CD14-positive monocyte (primary cell): ENCODE measurements around the gene RBM38. TPM values are rescaled to one million over a fixed set of nuclear protein-coding genes. Genes with fewer than 3 reads are reported as not detected.

Experiments
- DNase-seq, 3 donors: peaks; one replicate each; pipeline ENCODE4 v3.0.0-alpha.2; 2011 to 2022
- H2AFZ ChIP-seq: 2 replicates; pipeline ENCODE4 v1.6.0; 2012; ENCODE audit warnings: mild to moderate bottlenecking, low read depth, low read length, inconsistent platforms; ENCODE audit not compliant: insufficient read depth, poor library complexity, severe bottlenecking
- H3K27ac ChIP-seq, 2 donors: 1 replicate in 1 of 2; 2 replicates in 1 of 2; pipeline ENCODE4 v1.5.1; 2012 to 2013; ENCODE audit warnings: low read length in 2 of 2, control low read depth in 1 of 2, inconsistent platforms in 1 of 2, low read depth in 1 of 2, mild to moderate bottlenecking in 1 of 2
- H3K27me3 ChIP-seq, 2 donors: one replicate each; pipeline versions ENCODE4 v1.6.0 to v1.6.1; 2011 to 2013; ENCODE audit warnings: low read length in 2 of 2; ENCODE audit not compliant: control insufficient read depth in 2 of 2, insufficient read depth in 2 of 2
- H3K36me3 ChIP-seq, 2 donors: replicated peaks in 1 of 2; 1 replicate in 1 of 2; 2 replicates in 1 of 2; pipeline versions ENCODE4 v1.5.1 to v1.6.1; 2012 to 2013; ENCODE audit warnings: low read length in 2 of 2, control low read depth in 1 of 2, inconsistent platforms in 1 of 2, mild to moderate bottlenecking in 1 of 2; ENCODE audit not compliant: insufficient read depth in 2 of 2, control insufficient read depth in 1 of 2
- H3K4me1 ChIP-seq, 2 donors: 1 replicate in 1 of 2; 2 replicates in 1 of 2; pipeline versions ENCODE4 v1.5.1 to v1.6.1; 2012 to 2013; ENCODE audit warnings: low read length in 2 of 2, control low read depth in 1 of 2, inconsistent platforms in 1 of 2, mild to moderate bottlenecking in 1 of 2, moderate library complexity in 1 of 2; ENCODE audit not compliant: insufficient read depth in 2 of 2, control insufficient read depth in 1 of 2
- H3K4me2 ChIP-seq: replicated peaks from 2 replicates; pipeline ENCODE3; 2012; ENCODE audit warnings: low read length, moderate library complexity, mild to moderate bottlenecking; ENCODE audit not compliant: poor library complexity, severe bottlenecking; ENCODE audit errors: extremely low read depth
- H3K4me3 ChIP-seq, 3 experiments: fragments of 200-600 bp in 1 of 3; sonication (generic) in 1 of 3; replicated peaks in 1 of 3; 1 replicate in 2 of 3; 2 replicates in 1 of 3; pipeline ENCODE4 v1.5.1; 2011 to 2013; ENCODE audit warnings: low read length in 3 of 3, mild to moderate bottlenecking in 3 of 3, control low read depth in 2 of 3, low read depth in 2 of 3, inconsistent platforms in 1 of 3, moderate library complexity in 1 of 3
- H3K79me2 ChIP-seq: 2 replicates; pipeline ENCODE4 v1.6.0; 2012; ENCODE audit warnings: mild to moderate bottlenecking, control low read depth, inconsistent platforms, low read length, moderate library complexity; ENCODE audit not compliant: insufficient read depth
- H3K9ac ChIP-seq: 2 replicates; pipeline ENCODE4 v1.6.0; 2017; ENCODE audit warnings: low read length, mild to moderate bottlenecking; ENCODE audit not compliant: insufficient read depth, poor library complexity, severe bottlenecking
- H3K9me3 ChIP-seq, 2 donors: replicated peaks in 1 of 2; 1 replicate in 1 of 2; 2 replicates in 1 of 2; pipeline versions ENCODE4 v1.5.1 to v1.6.1; 2012 to 2013; ENCODE audit warnings: low read length in 2 of 2, control low read depth in 1 of 2; ENCODE audit not compliant: control insufficient read depth in 1 of 2, insufficient read depth in 1 of 2
- H4K20me1 ChIP-seq: 2 replicates; pipeline ENCODE4 v1.6.0; 2012; ENCODE audit warnings: mild to moderate bottlenecking, low read length, control low read depth, moderate library complexity; ENCODE audit not compliant: insufficient read depth
- H3K27ac Mint-ChIP-seq, 7 donors: one replicate each; pipeline ENCODE4 v1.8.0; 2020; ENCODE audit warnings: mild to moderate bottlenecking in 7 of 7, mixed read lengths in 7 of 7, moderate library complexity in 6 of 7, inconsistent platforms in 2 of 7
- H3K27me3 Mint-ChIP-seq, 3 donors: one replicate each; pipeline ENCODE4 v1.8.0; 2021 to 2022; ENCODE audit warnings: low read depth in 3 of 3, mild to moderate bottlenecking in 3 of 3, mixed read lengths in 3 of 3, moderate library complexity in 3 of 3, inconsistent platforms in 1 of 3
- H3K36me3 Mint-ChIP-seq, 2 donors: one replicate each; pipeline ENCODE4 v1.8.0; 2020; ENCODE audit warnings: mixed read lengths in 2 of 2, inconsistent platforms in 1 of 2, mild to moderate bottlenecking in 1 of 2
- H3K4me1 Mint-ChIP-seq: one replicate; pipeline ENCODE4 v1.8.0; 2020; ENCODE audit warnings: mild to moderate bottlenecking, mixed read lengths
- H3K4me3 Mint-ChIP-seq, 2 donors: one replicate each; pipeline ENCODE4 v1.8.0; 2020; ENCODE audit warnings: mild to moderate bottlenecking in 2 of 2, mixed read lengths in 2 of 2, moderate library complexity in 1 of 2
- H3K9me3 Mint-ChIP-seq, 7 donors: one replicate each; pipeline ENCODE4 v1.8.0; 2020 to 2022; ENCODE audit warnings: mixed read lengths in 7 of 7, mild to moderate bottlenecking in 6 of 7, moderate library complexity in 6 of 7, inconsistent platforms in 2 of 7
- WGBS: methylation state at CpG from one replicate; pipeline ENCODE4 v1.1.5; 2013; ENCODE audit warnings: missing lambda C conversion rate; ENCODE audit not compliant: insufficient coverage; 5-methylcytosine and 5-hydroxymethylcytosine counted together
- intact Hi-C, 2 donors: fragments of 100-400 bp; cut with micrococcal nuclease; formaldehyde crosslinking; loops; one replicate each; pipeline versions ENCODE4 v1.15.0 to v1.15.1; 2023
- polyA plus RNA-seq, 3 donors: library from polyadenylated mRNA; depleted of rRNA in 1 of 3; unstranded in 2 of 3; stranded (reverse) in 1 of 3; fragments of 300-500 nt in 2 of 3; fragments of >200 nt in 1 of 3; fragmentation: Illumina TruSeq in 2 of 3; gene quantifications; 1 replicate in 2 of 3; 2 replicates in 1 of 3; pipeline ENCODE4 v1.2.3, GENCODE V29; 2012 to 2021
- TF ChIP-seq, protein P1 (sequence below): fragments of 200-600 bp; IDR thresholded peaks from one replicate; pipeline ENCODE4 v1.8.0; 2022; ENCODE audit warnings: antibody characterized with exemption, mild to moderate bottlenecking

The RBM38 gene
- polyA plus RNA-seq, 3 donors: 7.5 to 48.3 (median 17.8) TPM

DNA sequence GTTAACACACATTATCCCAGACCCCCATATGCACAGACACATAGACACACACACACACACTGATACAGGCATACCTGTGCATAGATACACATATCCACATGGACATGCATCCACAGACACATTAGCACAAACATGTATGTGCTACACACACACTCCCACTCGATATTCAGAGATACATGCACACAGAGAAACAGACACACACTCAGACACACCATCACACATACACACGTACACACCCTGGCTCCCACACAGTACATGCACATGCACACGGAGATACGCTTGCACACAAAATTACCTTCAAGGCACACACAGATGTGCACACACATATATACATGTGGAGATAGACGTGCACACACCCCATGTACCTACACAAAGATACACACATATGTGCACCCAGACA lies 19.7 kb downstream of the RBM38 start:
- H2AFZ ChIP-seq: no peak overlapping the region
- TF ChIP-seq, protein P1, sequence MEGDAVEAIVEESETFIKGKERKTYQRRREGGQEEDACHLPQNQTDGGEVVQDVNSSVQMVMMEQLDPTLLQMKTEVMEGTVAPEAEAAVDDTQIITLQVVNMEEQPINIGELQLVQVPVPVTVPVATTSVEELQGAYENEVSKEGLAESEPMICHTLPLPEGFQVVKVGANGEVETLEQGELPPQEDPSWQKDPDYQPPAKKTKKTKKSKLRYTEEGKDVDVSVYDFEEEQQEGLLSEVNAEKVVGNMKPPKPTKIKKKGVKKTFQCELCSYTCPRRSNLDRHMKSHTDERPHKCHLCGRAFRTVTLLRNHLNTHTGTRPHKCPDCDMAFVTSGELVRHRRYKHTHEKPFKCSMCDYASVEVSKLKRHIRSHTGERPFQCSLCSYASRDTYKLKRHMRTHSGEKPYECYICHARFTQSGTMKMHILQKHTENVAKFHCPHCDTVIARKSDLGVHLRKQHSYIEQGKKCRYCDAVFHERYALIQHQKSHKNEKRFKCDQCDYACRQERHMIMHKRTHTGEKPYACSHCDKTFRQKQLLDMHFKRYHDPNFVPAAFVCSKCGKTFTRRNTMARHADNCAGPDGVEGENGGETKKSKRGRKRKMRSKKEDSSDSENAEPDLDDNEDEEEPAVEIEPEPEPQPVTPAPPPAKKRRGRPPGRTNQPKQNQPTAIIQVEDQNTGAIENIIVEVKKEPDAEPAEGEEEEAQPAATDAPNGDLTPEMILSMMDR: no peak
- no peaks in the 10 kb centered on the region for H3K27me3 ChIP-seq
- H3K27me3 Mint-ChIP-seq: peaks cover 1 to 3% (median 3%) of the 10 kb centered on the region in 3 donors
- H3K27ac ChIP-seq: no peak overlapping the region
- intact Hi-C loops: no loop called here
- H3K36me3 Mint-ChIP-seq: peaks cover 37 to 45% of the 10 kb centered on the region in 2 donors
- no peak overlapping the region for H3K4me3 ChIP-seq
- peaks cover 0 to 2% (median 0%) of the 10 kb centered on the region in 7 donors for H3K9me3 Mint-ChIP-seq
- H3K9me3 ChIP-seq: no peaks in the 10 kb centered on the region
- H3K4me1 Mint-ChIP-seq: peaks cover 21% of the 10 kb centered on the region
- no peak overlapping the region for H3K9ac ChIP-seq
- peaks cover under 1% of the 10 kb centered on the region for H3K79me2 ChIP-seq
- H3K36me3 ChIP-seq: peaks cover 36 to 43% of the 10 kb centered on the region in 2 donors
- H3K4me2 ChIP-seq: no peak overlapping the region
- H3K27ac Mint-ChIP-seq: no peak overlapping the region
- peaks cover 35% of the 10 kb centered on the region for H4K20me1 ChIP-seq
- peaks cover 9 to 13% of the 10 kb centered on the region in 2 donors for H3K4me1 ChIP-seq
- DNase-seq: no peak
- WGBS: 88% methylated on average over 3 of the region's 5 CpGs
- H3K4me3 Mint-ChIP-seq: no peak overlapping the region

DNA sequence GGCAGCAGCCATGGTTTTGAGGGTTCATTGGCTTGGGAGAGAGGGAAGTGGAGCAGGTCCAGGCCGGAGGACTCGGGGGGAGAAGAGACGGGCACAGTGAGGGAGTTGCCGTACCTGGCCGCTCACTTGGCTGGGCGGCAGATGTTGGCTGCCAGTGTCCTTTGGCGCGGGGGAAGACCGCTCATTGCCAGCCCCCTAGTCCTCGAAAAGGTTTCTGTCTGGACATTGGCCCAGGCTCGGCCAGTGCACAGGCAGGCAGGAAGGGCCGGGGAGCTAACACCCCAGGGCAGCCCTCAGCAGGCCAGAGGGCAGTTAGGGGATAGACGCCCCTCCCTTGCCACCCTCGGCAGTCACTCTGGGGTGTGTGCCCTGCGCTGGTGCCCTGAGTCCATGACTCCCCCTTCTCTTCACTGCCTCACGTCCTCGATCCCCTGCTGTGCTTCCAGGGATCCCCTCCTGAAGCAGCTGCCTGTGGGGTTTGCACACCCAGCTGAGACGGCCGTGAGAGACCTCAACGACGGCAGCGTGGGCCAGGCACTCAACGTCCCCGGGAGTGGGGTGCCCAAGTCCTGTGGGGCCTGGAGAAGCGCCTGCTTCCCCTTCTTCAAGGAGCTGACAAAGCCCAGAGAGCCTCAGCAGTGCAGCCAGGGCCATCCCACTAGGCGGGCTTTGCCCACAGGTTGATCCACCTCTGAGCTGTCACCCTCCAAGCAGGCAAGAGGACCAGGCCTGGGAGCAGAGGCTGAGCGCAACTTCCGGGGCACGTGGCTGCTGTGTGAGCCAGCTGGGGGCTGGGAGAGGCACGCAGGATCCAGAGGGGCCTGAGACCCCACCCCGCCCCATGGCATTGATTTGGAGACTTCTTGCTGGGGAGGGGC lies 20.4 kb downstream of the RBM38 start:
- DNase-seq: no peak
- Histone ChIP-seq H3K9me3 (no peaks in the 10 kb centered on the region), H2AFZ (no peak overlapping the region), H3K27me3 (no peaks in the 10 kb centered on the region), H3K9ac (no peak overlapping the region), H3K4me3 (no peak overlapping the region), H3K4me1 (peaks cover 14 to 18% of the 10 kb centered on the region in 2 donors), H3K79me2 (no peaks in the 10 kb centered on the region), H3K27ac (no peak overlapping the region), H3K36me3 (peaks cover 29 to 36% of the 10 kb centered on the region in 2 donors), H4K20me1 (peaks cover 30% of the 10 kb centered on the region), H3K4me2 (no peak overlapping the region)
- peaks cover 33 to 38% of the 10 kb centered on the region in 2 donors for H3K36me3 Mint-ChIP-seq
- 94% methylated on average over 30 of the region's 31 CpGs for WGBS
- peaks cover 0 to 2% (median 0%) of the 10 kb centered on the region in 7 donors for H3K9me3 Mint-ChIP-seq
- H3K4me1 Mint-ChIP-seq: peaks cover 27% of the 10 kb centered on the region
- no peak overlapping the region for H3K27ac Mint-ChIP-seq
- no peak overlapping the region for H3K4me3 Mint-ChIP-seq
- TF ChIP-seq, protein P1: no peak
- peaks cover 1 to 3% (median 3%) of the 10 kb centered on the region in 3 donors for H3K27me3 Mint-ChIP-seq
- intact Hi-C loops: no loop called here
